Transverse colon (tissue), 4 donors: ENCODE measurements around the gene ALDH3B1. TPM values are rescaled to one million over a fixed set of nuclear protein-coding genes. Genes with fewer than 3 reads are reported as not detected.

Experiments
- DNase-seq: peaks from one replicate; pipeline ENCODE4 v3.0.0-alpha.2; 2019
- H3K27ac ChIP-seq, 4 donors: fragments of 200-600 bp; sonication (generic); 2 replicates each; pipeline ENCODE4 v1.5.1; 2016 to 2018; ENCODE audit warnings: inconsistent platforms in 4 of 4
- H3K27me3 ChIP-seq: fragments of 200-600 bp; sonication (generic); 2 replicates; pipeline ENCODE4 v1.5.1; 2017; ENCODE audit warnings: inconsistent platforms
- H3K36me3 ChIP-seq, 4 donors: fragments of 200-600 bp; sonication (generic); 2 replicates each; pipeline ENCODE4 v1.5.1; 2017 to 2019; ENCODE audit warnings: inconsistent platforms in 4 of 4
- H3K4me1 ChIP-seq, 4 donors: fragments of 200-600 bp; sonication (generic); 2 replicates each; pipeline ENCODE4 v1.5.1; 2017 to 2020; ENCODE audit warnings: inconsistent platforms in 4 of 4
- H3K4me3 ChIP-seq, 4 donors: fragments of 200-600 bp; sonication (generic); 1 replicate in 1 of 4; 2 replicates in 3 of 4; pipeline versions ENCODE4 v1.5.1 to v1.6.1; 2017 to 2019; ENCODE audit warnings: inconsistent platforms in 4 of 4
- H3K9me3 ChIP-seq, 2 donors: fragments of 200-600 bp; sonication (generic); 2 replicates each; pipeline ENCODE4 v1.5.1; 2017 to 2019; ENCODE audit warnings: inconsistent platforms in 2 of 2
- CTCF ChIP-seq, 5 experiments: fragments of 200-600 bp in 3 of 5; fragments of 450-650 bp in 2 of 5; sonication (generic) in 3 of 5; IDR thresholded peaks; 1 replicate in 2 of 5; 2 replicates in 3 of 5; pipeline ENCODE4 v1.5.1; 2016 to 2017; ENCODE audit warnings: antibody characterized with exemption in 5 of 5, inconsistent platforms in 3 of 5, mild to moderate bottlenecking in 2 of 5, moderate library complexity in 1 of 5
- EP300 ChIP-seq: sonication (generic); formaldehyde crosslinking; IDR thresholded peaks from one replicate; pipeline ENCODE4 v1.6.1; 2017; ENCODE audit warnings: antibody characterized with exemption, low read depth
- POLR2A ChIP-seq: fragments of 450-650 bp; IDR thresholded peaks from one replicate; pipeline ENCODE4 v1.6.1; 2016; ENCODE audit warnings: antibody characterized with exemption, mild to moderate bottlenecking, moderate library complexity
- POLR2AphosphoS5 ChIP-seq, 3 donors: sonication (generic); formaldehyde crosslinking; IDR thresholded peaks; one replicate each; pipeline ENCODE4 v1.6.1; 2016; ENCODE audit warnings: antibody characterized with exemption in 3 of 3
- WGBS, 2 donors: methylation state at CpG; one replicate each; pipeline ENCODE4 v1.1.5; 2018; ENCODE audit warnings: low coverage in 1 of 2; 5-methylcytosine and 5-hydroxymethylcytosine counted together
- in situ Hi-C, 4 donors: fragments of 200-750 bp; cut with MboI; loops; one replicate each; pipeline versions ENCODE4 v1.15.0 to v1.15.1; 2017; ENCODE audit warnings: low sequenced_read_pairs in 3 of 4, low pct_ligation_motif_present in 1 of 4, low pct_unique_long_range_greater_than_20kb in 1 of 4
- intact Hi-C: fragments of 100-400 bp; cut with DNase I; formaldehyde crosslinking; loops from one replicate; pipeline ENCODE4 v1.15.1; 2023; ENCODE audit warnings: low total_unique reads
- total RNA-seq, 4 donors: library from RNA; depleted of rRNA; stranded (reverse); fragments of >200 nt; gene quantifications; one replicate each; pipeline ENCODE4 v1.1.0, GENCODE V29; 2016

Gene ALDH3B1
- total RNA-seq, 4 donors from 2014 or later, result 12.1 to 14.9 (median 13.5) TPM

DNA sequence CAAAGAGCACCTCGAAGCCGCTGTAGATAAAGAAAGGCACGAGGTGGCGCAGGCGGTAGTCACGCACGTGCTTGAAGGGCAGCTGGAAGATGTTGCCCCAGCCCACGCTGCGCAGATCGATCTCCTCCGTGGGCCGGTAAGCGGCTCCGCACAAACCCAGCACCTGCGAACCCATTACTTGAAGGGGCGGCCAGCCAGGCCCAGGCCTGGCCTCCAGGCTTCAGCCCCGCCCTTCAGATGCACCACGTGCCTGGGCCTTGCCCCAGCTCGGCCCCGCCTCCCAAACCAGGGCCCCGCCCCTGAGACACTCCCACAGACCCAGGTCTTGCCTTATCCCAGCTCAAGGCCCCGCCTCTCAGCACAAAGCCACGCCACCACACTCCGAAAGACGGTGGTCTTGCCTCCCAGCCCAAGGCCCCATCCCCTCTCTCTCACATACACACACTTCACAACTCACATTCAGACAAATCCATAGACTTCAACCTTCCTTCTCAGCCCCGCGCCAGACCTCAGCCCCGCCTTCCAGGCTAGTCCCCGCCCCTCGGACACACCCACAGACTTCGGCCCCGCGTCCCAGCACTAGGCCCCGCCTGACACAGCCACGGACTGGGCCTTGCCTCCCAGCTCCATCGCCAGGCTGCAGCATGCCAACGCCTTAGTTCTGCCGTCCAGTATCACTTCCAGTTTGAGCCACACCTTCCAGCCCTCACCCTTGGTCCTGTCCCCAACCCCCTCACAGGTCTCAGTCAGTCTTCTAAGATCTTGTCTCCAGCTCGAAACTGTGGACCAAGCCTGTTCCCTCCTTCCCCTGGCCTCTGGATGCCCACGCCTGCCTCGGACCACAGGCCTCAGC lies 13.3 kb upstream of the ALDH3B1 start:
- peak overlapping the region in 1 of 4 donors; percentile 18 for H3K4me3 ChIP-seq
- DNase-seq, result peak; percentile 88
- H3K36me3 ChIP-seq, result no peaks in the 10 kb centered on the region
- intact Hi-C loops, result no loop called here
- H3K27me3 ChIP-seq, result no peaks in the 10 kb centered on the region
- peak in 1 of 3 donors; percentile 15 for TF ChIP-seq POLR2AphosphoS5 (IDR thresholded peaks at IDR 0.05)
- TF ChIP-seq EP300, result no peak
- H3K4me1 ChIP-seq, result peaks cover 0 to 15% (median 4%) of the 10 kb centered on the region in 4 donors
- in situ Hi-C loops, result no loop called here
- H3K27ac ChIP-seq, result peak overlapping the region; percentile 36 to 71 (median 62)
- 73 to 82% methylated on average over 14 to 41 of the region's 41 CpGs for WGBS, 2 donors
- H3K9me3 ChIP-seq, result no peaks in the 10 kb centered on the region

GRCh38 chr11:67997475-67997921 lies 12.6 kb upstream of the ALDH3B1 start:
- peak overlapping the region; percentile 36 to 71 (median 62) for H3K27ac ChIP-seq

DNA sequence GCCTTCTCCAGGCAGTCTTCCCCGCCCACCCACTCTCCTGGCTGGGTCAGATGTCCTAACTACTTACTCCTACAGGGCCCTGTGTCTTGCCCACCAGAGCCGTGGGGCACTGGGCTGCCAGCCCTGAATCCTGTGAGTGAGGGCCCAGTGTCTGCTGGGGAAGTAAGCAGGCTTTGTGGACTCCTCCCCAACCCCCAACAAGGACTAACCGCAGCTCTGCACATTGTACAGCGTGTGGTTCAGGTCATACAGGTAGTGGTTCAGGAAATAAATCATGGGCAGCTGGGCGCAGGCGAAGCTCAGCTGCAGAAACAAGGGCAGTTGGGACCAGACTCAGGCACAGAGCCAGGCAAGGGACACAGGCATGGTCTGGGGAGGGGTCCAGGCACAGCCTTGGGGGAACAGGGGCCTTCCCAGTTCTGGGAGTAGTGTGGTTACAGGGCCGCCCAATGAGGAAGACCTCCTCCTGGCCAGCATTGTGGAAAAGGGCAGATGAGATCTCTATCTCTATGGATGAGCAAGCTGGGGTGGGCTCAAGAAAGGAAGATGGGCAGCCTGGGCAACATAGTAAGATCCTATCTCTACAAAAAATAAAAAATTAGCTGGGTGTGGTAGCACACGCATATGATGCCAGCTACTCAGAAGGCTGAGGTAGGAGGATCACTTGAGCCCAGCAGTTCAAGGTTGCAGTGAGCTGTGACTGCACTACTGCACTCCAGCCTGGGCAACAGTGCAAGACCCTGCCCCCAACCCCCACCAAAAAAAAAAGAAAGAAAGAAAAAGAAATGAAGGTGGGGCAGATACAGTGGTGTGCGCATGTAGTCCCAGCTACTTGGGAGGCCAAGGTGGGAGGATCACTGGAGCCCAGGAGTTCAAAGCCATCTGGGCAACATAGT lies 11.7 kb upstream of the ALDH3B1 start:
- intact Hi-C loops (no loop called here), in situ Hi-C loops (no loop called here)
- Histone ChIP-seq H3K27me3 (no peaks in the 10 kb centered on the region), H3K4me1 (peaks cover 0 to 28% (median 7%) of the 10 kb centered on the region in 4 donors), H3K9me3 (no peaks in the 10 kb centered on the region), H3K4me3 (no peak overlapping the region), H3K27ac (peak overlapping the region in 3 of 4 donors; percentile 10 to 56 (median 36)), H3K36me3 (no peaks in the 10 kb centered on the region)
- TF ChIP-seq CTCF (IDR thresholded peaks at IDR 0.05) (no peak), EP300 (no peak)
- peak; percentile 56 for DNase-seq
- 92 to 100% methylated on average over 2 to 9 of the region's 9 CpGs for WGBS, 2 donors

More at GRCh38 chr11:67997475-67997921, 12.6 kb upstream of the ALDH3B1 start:
- peaks cover 0 to 21% (median 4%) of the 10 kb centered on the region in 4 donors for H3K4me1 ChIP-seq
- in situ Hi-C loops (no loop called here), intact Hi-C loops (no loop called here)
- no peak overlapping the region for H3K4me3 ChIP-seq
- 78 to 92% methylated on average over 7 to 29 of the region's 29 CpGs for WGBS, 2 donors
- TF ChIP-seq POLR2A (no peak), EP300 (no peak), POLR2AphosphoS5 (IDR thresholded peaks at IDR 0.05) (no peak), CTCF (IDR thresholded peaks at IDR 0.05) (no peak)
- H3K36me3 ChIP-seq, result no peaks in the 10 kb centered on the region
- no peaks in the 10 kb centered on the region for H3K9me3 ChIP-seq
- DNase-seq, result no peak
- H3K27me3 ChIP-seq, result no peaks in the 10 kb centered on the region

DNA sequence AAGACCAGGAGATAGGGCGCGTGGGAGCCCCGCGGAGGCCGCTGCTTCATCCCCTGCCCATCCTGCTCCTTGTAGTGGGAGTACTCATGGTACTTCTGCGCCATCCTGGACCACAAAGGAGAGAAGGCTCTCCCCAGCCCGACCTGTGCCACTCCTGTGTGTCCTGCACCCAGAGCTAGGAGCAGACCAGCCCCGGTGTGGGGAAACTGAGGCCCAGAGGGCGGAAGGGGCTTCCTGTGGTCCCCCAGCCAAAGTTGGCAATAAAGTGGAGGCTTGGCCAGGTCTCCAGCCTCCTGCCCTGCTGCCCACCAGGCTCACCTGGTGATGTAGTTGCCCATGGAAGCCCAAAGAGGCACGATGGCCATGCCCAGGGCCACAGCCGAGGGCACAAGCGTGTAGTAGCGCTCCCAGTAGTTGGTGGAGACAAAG lies 10.9 kb upstream of the ALDH3B1 start:
- H3K27me3 ChIP-seq, result no peaks in the 10 kb centered on the region
- H3K27ac ChIP-seq, result no peak overlapping the region
- no peaks in the 10 kb centered on the region for H3K36me3 ChIP-seq
- WGBS, 2 donors, result 95% methylated on average over 13 of the region's 13 CpGs; no CpG with 5 or more reads in 1 of the 2 donors
- H3K4me3 ChIP-seq, result no peak overlapping the region
- intact Hi-C loops (no loop called here), in situ Hi-C loops (no loop called here)
- DNase-seq, result no peak
- no peaks in the 10 kb centered on the region for H3K9me3 ChIP-seq
- H3K4me1 ChIP-seq, result peaks cover 1 to 30% (median 10%) of the 10 kb centered on the region in 4 donors
- TF ChIP-seq CTCF (IDR thresholded peaks at IDR 0.05), result no peak
